MM.1S (cell line): ENCODE measurements around the gene KIAA1755.

Source experiments
- DNase-seq: peaks from one replicate; pipeline ENCODE4 v3.0.0-alpha.2; 2015
- H2AFZ ChIP-seq: fragments of 300-600 bp; sonication (generic); 2 replicates; pipeline ENCODE4 v1.6.0; 2016; ENCODE audit warnings: antibody characterized with exemption, low read length
- H3F3A ChIP-seq: fragments of 300-600 bp; sonication (generic); 2 replicates; pipeline ENCODE4 v1.6.1; 2016; ENCODE audit warnings: mild to moderate bottlenecking, antibody characterized with exemption, low read length, moderate library complexity, mixed read lengths; ENCODE audit not compliant: insufficient read depth
- H3K27ac ChIP-seq: fragments of 300-600 bp; sonication (generic); 2 replicates; pipeline ENCODE4 v1.5.1; 2016; ENCODE audit warnings: mild to moderate bottlenecking, low read length
- H3K27me3 ChIP-seq: fragments of 300-600 bp; sonication (generic); replicated peaks from 2 replicates; pipeline ENCODE4 v1.6.0; 2016; ENCODE audit warnings: low read length; ENCODE audit not compliant: insufficient read depth
- H3K36me3 ChIP-seq: fragments of 300-600 bp; sonication (generic); replicated peaks from 2 replicates; pipeline ENCODE4 v1.6.1; 2016; ENCODE audit warnings: mild to moderate bottlenecking, low read length, mixed read lengths; ENCODE audit not compliant: insufficient read depth
- H3K4me1 ChIP-seq: fragments of 300-600 bp; sonication (generic); 2 replicates; pipeline ENCODE4 v1.6.1; 2016; ENCODE audit warnings: low read length, mixed read lengths
- H3K4me2 ChIP-seq: fragments of 300-600 bp; sonication (generic); 2 replicates; pipeline ENCODE4 v1.6.0; 2016; ENCODE audit warnings: low read depth, low read length
- H3K4me3 ChIP-seq: fragments of 300-600 bp; sonication (generic); 2 replicates; pipeline ENCODE4 v1.5.1; 2016; ENCODE audit warnings: low read length, mixed read lengths
- H3K79me2 ChIP-seq: fragments of 300-600 bp; sonication (generic); 2 replicates; pipeline ENCODE4 v1.6.1; 2016; ENCODE audit warnings: mixed run types, low read length, mixed read lengths
- H3K9ac ChIP-seq: fragments of 300-600 bp; sonication (generic); 2 replicates; pipeline ENCODE4 v1.6.1; 2016; ENCODE audit warnings: low read length, mixed read lengths
- H3K9me2 ChIP-seq: fragments of 300-600 bp; sonication (generic); replicated peaks from 2 replicates; pipeline ENCODE4 v1.6.1; 2016; ENCODE audit warnings: mild to moderate bottlenecking, low read length, mixed read lengths; ENCODE audit not compliant: insufficient read depth
- H3K9me3 ChIP-seq: fragments of 300-600 bp; sonication (generic); replicated peaks from 2 replicates; pipeline ENCODE4 v1.6.1; 2016; ENCODE audit warnings: mild to moderate bottlenecking, low read length, mixed read lengths; ENCODE audit not compliant: insufficient read depth
- H4K20me1 ChIP-seq: fragments of 300-600 bp; sonication (generic); 2 replicates; pipeline ENCODE4 v1.6.1; 2016; ENCODE audit warnings: mild to moderate bottlenecking, low read length, moderate library complexity, mixed read lengths; ENCODE audit not compliant: insufficient read depth
- CTCF ChIP-seq: fragments of 300-600 bp; sonication (generic); IDR thresholded peaks from 2 replicates; pipeline ENCODE4 v1.5.1; 2016; ENCODE audit warnings: antibody characterized with exemption, low read length, mixed read lengths
- EZH2 ChIP-seq: fragments of 300-600 bp; sonication (generic); optimal IDR thresholded peaks from 2 replicates; pipeline ENCODE3; 2017; ENCODE audit warnings: low read depth, mild to moderate bottlenecking, antibody characterized with exemption, low read length, mixed read lengths
- EZH2phosphoT487 ChIP-seq: fragments of 300-600 bp; sonication (generic); IDR thresholded peaks from 2 replicates; pipeline ENCODE4 v1.6.1; 2018; ENCODE audit warnings: antibody characterized with exemption, low read length

Gene KIAA1755

GRCh38 chr20:38247166-38247509, 13.4 kb downstream of the KIAA1755 start:
- Histone ChIP-seq H3K79me2 (no peaks in the 10 kb centered on the region), H3F3A (no peaks in the 10 kb centered on the region), H3K4me3 (no peak overlapping the region), H3K9me2 (no peaks in the 10 kb centered on the region), H3K36me3 (no peaks in the 10 kb centered on the region), H3K4me1 (no peaks in the 10 kb centered on the region), H3K9ac (no peak overlapping the region), H4K20me1 (no peaks in the 10 kb centered on the region), H3K4me2 (no peak overlapping the region), H3K27me3 (no peaks in the 10 kb centered on the region), H3K27ac (no peak overlapping the region), H2AFZ (no peak overlapping the region), H3K9me3 (no peaks in the 10 kb centered on the region)
- DNase-seq = no peak
- TF ChIP-seq EZH2phosphoT487 = no peak
- no peak for TF ChIP-seq EZH2
- TF ChIP-seq CTCF = no peak

- Histone ChIP-seq H3K27ac (no peak overlapping the region), H3K4me1 (no peaks in the 10 kb centered on the region), H3K9me3 (no peaks in the 10 kb centered on the region), H3K79me2 (no peaks in the 10 kb centered on the region), H3K36me3 (no peaks in the 10 kb centered on the region), H3K4me3 (no peak overlapping the region), H3K9ac (no peak overlapping the region), H3K9me2 (no peaks in the 10 kb centered on the region), H2AFZ (no peak overlapping the region), H4K20me1 (no peaks in the 10 kb centered on the region), H3F3A (no peaks in the 10 kb centered on the region), H3K27me3 (no peaks in the 10 kb centered on the region), H3K4me2 (no peak overlapping the region)
- DNase-seq = no peak
- TF ChIP-seq EZH2 (no peak), EZH2phosphoT487 (no peak), CTCF (no peak)
These were observed 14.0 kb downstream of the KIAA1755 start for GRCh38 chr20:38246357-38247165.

- no peak overlapping the region for H2AFZ ChIP-seq
- H3K36me3 ChIP-seq = no peaks in the 10 kb centered on the region
- H3F3A ChIP-seq = no peaks in the 10 kb centered on the region
- no peaks in the 10 kb centered on the region for H3K4me1 ChIP-seq
- no peak overlapping the region for H3K27ac ChIP-seq
- no peak overlapping the region for H3K9ac ChIP-seq
- TF ChIP-seq EZH2phosphoT487 (no peak), CTCF (no peak), EZH2 (no peak)
- no peak for DNase-seq
- no peaks in the 10 kb centered on the region for H4K20me1 ChIP-seq
- no peaks in the 10 kb centered on the region for H3K9me2 ChIP-seq
- H3K27me3 ChIP-seq = no peaks in the 10 kb centered on the region
- no peak overlapping the region for H3K4me2 ChIP-seq
- H3K9me3 ChIP-seq = no peaks in the 10 kb centered on the region
- no peak overlapping the region for H3K4me3 ChIP-seq
- H3K79me2 ChIP-seq = no peaks in the 10 kb centered on the region
These were observed 14.8 kb downstream of the KIAA1755 start for GRCh38 chr20:38245753-38246152.
